Raji (cell line): ENCODE results near the gene ORM1.
"Not testable (repeated sequence)": the region's sequence is repeated elsewhere in the genome, so short reads cannot be mapped to it uniquely, and the experiment has no call there.

ENCODE experiments used
- POLR2A ChIP-seq: IDR thresholded peaks from 2 replicates; pipeline ENCODE4 v1.6.1; 2011; ENCODE audit warnings: low read depth, low read length, control low read depth; ENCODE audit not compliant: insufficient read depth

Gene ORM1

DNA sequence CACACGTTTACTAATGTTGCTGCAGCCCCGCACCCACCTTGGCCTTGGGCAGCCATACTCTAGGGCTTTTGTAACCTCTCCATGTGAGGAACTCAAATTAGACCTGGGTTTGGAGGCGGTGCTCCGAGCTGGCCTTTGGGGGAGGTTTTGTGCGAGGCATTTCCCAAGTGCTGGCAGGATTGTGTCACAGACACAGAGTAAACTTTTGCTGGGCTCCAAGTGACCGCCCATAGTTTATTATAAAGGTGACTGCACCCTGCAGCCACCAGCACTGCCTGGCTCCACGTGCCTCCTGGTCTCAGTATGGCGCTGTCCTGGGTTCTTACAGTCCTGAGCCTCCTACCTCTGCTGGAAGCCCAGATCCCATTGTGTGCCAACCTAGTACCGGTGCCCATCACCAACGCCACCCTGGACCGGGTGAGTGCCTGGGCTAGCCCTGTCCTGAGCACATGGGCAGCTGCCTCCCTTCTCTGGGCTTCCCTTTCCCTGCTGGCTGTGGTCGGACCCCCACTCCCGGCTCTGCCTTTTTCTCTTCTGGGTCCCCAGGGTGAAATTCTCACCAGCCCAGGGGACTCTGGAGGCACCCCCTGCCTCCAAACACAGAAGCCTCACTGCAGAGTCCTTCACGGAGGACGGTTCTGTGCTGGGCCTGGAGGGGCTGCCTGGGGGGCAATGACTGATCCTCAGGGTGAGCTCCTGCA, at the start of gene ORM1:
ORM1 (plus strand) TSS at position 268 of the 701 bp plus-strand sequence; CDS start at position 304, 36 bp downstream.
- not testable (repeated sequence) for TF ChIP-seq POLR2A

DNA sequence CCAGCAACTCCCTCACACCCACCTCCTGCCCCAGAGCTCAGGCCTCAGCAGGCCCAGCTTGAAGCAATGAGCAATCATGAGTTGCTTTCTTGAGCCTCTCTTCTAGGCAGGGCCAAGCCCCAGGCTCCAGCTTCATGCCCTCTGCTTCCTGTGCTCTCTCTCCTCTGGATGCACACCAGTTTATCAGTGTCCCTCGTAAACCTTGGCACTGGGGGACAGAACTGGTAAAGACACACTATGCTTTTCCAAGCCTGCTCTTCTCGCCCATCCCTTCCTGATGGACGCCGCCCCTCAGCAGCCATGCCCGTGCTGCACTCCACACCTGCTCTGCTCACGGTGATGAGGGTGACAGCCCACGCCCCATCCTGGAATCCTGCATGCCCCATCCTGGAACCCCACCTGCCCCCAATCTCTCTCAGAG, 49.4 kb upstream of the ORM1 start:
- no peak for TF ChIP-seq POLR2A

DNA sequence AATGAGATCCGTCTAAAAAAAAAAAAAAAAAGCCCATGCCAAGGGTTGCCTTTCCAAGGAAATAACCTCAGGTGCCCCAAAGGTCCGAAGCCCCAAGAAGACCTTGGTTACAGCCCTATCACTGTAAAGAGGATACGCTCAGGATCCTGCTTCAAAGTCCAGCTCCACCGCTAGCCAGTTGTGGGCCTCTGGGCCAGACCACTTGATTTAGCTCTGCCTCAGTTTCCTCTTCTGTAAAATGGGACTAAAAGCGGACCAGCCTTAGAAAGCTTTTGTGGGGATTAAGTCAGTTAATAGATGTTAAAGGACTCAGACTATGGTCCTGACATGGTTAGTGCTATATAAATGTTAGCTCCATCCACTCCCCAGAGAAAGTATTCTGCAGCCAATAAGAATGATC, 48.7 kb upstream of the ORM1 start:
- no peak for TF ChIP-seq POLR2A

DNA sequence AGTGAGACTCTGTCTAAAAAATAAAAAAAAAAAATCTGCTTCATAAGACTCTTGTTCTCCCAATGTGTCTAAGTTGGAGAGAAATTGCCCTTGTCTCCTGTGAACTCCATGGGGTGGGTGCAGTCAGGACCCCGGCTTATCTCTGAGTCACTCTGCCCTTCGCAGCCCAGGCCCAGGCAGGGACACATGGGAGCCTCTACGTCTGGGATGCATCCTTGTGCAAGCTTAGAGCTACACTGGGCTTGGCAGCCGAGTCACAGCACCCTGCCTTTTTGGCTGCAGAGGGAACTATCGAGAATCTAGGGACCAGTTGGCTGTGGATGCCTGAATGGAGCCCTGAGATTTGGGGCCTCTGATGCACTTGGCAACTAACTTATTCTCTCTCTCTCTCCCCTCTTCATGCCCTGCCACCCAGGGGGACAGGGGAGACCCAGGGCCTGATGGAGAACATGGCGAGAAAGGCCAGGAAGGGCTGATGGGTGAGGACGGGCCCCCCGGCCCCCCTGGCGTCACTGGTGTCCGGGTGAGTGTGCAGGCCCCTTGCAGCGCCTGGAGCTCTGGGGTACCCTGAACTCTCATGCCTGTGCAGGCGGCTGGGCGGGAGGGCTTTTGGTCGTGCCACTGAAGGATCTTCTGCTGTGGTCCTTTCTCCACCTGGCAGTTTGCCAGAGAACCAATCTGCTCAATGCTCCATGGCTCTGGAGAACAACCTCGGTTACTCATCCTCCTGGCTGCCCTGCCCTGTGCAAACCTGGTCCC, 47.5 kb upstream of the ORM1 start:
- TF ChIP-seq POLR2A: no peak

DNA sequence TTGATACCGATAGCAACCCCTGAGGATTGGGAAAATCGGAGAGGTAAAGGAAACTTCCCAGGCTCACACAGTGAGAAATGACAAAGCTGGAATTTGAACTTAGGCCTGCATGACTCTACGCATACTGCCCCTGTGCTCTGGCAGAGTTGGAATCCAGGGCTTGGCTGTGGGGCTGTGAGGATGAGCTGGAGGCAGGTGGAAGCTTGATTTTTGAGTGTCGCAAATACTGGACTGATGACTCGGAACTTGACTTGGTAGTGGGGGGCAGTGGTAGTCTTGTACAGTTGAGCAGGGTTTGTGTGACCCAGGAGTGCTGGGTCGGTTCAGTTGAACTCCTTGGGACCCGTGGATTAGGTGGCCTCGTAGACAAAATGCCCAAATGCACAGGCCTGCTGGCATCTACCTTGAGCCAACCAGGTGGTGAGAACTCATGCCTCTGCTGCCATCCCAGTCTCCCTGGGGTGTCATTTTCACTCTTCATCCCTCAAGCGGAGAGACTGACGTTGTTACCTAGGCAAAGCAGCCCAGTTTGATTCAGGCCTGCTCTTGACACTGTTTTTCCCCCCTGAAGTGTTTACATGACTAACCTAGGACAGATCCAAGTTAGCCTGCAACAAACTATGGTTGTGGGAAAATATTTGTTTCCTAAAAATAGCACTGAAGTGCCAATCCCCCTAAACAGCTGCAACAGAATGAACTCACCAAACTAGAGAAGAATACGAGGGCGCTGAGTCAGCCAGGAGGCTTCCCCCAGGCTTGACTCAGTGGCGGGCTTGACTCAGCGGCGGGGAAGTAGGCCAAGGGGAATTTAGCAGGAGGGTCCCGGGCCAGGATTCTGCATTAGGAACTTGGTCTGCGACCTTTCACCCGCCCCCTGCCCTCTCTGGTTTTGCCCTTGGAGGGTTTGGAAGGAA, 45.7 kb upstream of the ORM1 start:
- TF ChIP-seq POLR2A: no peak

DNA sequence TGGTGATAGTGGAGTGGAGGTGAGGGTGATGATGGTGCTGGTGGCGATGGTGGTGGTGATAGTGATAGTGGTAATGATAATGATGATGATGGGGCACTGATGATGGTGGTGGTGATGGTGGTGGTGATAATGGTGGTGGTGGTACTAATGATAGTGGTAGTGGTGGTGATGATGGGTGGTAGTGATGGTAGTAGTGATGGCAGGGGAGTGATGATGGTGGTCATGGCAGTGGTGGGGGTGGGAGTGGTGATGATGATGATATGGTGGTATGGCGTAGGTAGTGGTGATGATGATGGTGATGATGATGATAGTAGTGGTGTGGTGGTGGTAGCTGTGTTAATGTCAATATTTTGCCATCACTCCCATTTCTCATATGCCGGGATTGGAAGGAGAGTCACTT, 44.5 kb upstream of the ORM1 start:
- no peak for TF ChIP-seq POLR2A

DNA sequence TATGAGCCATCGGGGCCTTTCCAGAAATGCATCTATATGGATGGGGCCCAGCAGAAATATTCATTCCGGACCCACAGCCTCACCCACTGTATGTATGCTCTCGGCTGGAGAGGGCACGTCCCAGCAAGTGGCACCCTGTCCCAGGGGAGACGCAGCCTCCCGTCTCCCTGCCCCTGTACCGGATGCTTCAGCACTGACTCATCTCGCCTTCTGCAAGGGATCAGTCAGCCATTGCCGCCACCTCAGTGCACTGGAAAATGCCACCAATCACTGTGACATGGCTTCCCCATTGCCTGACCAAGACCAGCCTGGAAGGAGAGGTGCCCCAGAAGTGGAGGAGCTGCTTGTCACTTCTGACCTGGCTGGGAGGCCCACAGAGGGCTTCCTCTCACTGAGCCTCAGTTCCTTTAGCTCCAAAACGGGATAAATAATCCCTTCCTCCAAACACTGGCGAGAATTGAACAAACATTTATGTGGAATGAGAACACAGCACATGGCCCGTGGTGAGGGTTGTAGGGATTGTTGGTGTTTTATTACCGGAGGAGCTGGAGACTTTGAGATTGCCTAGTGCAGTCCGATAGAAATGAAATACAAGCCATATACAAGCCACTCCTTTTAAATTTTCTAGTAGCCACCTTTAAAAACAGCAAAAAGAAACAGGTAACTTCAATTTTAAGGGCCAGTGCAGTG, 43.9 kb upstream of the ORM1 start:
- TF ChIP-seq POLR2A: no peak

DNA sequence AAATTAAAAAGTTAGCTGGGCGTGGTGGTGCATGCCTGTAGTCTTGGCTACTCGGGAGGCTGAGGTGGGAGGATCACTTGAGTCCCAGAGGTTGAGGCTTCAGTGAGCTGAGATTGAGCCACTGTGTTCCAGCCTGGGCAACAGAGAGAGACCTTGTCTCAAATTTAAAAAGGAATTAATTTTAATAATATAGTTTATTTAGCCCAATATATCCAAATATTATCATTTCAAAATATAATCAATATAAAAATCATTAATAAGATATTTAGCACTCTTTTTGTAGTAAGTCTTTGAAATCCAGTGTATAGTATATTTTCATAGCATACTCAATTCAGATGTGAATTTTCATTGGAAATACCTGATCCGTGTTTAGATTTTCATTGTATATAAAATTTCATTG, 43.2 kb upstream of the ORM1 start:
- no peak for TF ChIP-seq POLR2A

DNA sequence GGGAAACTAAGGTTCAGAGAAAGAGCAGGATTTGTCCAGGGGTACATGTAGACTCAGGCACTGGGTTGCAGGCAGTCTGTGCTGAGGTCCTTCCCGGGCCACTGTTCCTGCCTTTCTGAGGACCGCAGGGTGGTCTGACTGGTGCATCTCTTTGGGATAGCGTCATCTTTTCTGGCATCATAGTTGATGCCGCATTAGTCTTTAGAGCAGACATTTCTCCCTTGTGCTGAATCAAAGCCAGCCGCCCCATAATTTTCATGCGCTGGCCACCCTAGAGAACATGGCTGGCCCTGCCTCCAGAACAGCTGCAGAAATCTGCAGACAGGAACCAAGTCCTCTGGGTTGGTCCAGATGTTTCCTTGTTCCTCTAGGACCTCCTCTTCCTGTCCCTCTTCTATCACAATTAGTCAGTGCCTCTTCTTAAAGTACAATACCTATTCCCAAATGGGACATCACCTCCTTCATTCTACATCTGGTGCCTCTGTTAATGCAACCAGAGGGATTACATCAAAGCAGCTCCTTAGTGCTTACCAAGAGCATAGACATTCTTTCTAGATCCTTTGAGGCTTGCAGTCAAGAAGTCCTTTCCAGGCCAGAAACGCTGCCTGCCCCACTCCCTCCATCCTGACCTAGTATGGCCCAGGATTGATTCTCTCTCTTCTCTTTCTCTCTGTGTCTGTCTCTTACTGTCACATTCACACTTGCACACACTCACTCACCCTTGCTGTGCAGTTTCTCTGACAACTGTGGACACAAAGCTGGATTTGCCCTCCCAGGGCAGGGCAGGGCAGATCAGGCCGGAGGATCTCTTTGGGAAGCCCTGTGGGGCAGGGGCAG, 42.0 kb upstream of the ORM1 start:
- no peak for TF ChIP-seq POLR2A

DNA sequence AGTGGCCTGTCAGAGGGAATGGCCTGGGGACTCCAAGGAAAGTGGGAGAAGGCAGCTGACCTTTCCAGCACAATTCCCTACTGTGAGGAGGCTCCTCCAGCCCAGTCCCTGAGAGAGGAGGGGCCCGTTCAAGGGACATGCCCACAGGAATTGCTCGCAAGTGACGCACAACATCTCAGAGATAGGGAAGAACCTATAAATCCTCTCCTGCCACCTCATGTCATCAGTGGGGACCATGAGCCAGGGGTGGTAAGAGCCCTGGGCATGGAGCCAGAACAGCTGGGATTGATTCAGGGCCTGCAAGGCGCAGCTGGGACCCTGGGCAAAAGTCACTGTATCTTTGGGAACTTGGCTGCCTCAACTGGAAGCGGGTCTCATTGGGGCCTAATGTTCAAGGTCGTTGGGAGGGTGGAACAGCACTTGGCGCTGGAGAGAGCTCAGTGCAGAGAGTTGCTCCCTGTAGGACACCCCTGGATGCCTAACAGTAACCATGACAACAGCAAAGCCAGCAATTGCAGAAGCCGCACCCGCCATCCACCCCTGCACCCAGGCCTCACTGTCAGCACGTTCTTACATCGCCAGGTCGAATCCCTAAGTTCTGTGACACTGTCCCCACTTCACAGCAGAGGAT, 41.3 kb upstream of the ORM1 start:
- TF ChIP-seq POLR2A: no peak

DNA sequence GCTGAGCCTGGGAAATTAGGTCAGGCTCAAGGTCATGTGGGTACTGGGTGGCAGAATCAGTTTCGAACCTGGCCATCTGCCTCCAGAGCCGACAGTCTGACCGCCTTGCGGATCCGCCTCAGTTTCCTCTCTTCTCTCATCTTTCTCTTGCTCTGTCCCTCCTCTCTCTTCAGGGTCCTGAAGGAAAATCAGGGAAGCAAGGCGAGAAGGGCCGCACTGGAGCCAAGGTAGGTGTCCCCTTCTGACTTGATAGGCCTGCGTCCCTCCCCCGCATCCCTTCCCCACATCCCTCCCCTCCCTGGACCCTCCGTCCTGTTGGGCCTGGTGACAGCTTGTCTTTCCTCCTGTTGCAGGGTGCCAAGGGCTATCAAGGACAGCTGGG, 40.8 kb upstream of the ORM1 start:
- TF ChIP-seq POLR2A: no peak

DNA sequence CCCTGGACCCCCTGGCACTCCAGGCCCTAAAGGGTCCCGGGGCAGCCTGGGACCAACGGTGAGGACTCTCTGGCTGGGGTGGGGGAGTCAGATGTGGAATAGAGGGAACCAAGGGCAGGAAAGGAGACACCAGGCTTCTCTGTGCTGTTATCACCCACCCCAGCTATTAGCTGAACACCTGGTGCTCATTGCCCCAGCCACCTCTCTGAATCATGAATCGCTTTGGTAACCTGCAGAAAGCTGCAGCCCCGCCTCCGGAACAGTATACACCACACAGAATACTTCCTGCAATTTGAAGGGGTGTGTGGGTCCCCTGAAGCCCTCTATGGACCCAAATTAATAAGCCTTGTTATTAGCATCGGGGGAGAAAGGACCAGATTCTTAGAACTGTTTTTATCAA, 40.4 kb upstream of the ORM1 start:
- TF ChIP-seq POLR2A: no peak

DNA sequence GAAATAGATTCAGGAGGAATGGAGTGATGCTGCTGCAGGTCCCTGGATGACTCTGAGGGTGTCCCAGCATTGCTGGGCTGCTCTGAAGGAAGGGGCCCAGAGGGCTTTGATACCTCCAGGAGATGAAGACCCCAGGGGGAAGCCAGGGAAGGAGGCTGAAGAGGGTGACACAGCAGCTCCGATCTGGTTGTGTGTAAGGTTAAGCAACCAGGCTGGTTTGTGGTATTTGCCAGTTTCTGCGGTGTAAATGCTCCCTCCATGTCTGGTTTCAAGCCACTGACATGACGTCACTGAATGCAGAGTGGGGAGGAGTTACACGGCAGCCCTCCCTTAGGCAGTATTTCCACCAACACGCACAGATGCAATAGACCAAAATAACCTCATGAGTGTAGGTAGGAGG, 40.0 kb upstream of the ORM1 start:
- no peak for TF ChIP-seq POLR2A
